Esophagus mucosa (tissue), 1 donor: ENCODE results near the gene CLCC1. TPM values are rescaled to one million over a fixed set of nuclear protein-coding genes. Genes with fewer than 3 reads are reported as not detected.

Experiments used
- total RNA-seq: library from RNA; stranded (reverse); gene quantifications from one replicate; pipeline ENCODE4 v1.2.4, GENCODE V29; 2023
- donor health status: DM: yes; HTN: yes; CAD: no.

Gene CLCC1
- total RNA-seq, 1 donor from 2014 or later: 10.3 TPM

Other genes with a start within 250 kb of the CLCC1 start
- gene STXBP3, start 216.8 kb downstream of the CLCC1 start, total RNA-seq: 25.5 TPM
- 1.00 TPM for gene AKNAD1, start 106.4 kb downstream of the CLCC1 start, total RNA-seq
- gene GPSM2, start 86.5 kb downstream of the CLCC1 start, total RNA-seq: 54.5 TPM
- 20.9 TPM for gene WDR47, start 78.6 kb upstream of the CLCC1 start, total RNA-seq
- 47.7 TPM for gene TAF13, start 112.5 kb upstream of the CLCC1 start, total RNA-seq
- gene TMEM167B, start 127.3 kb upstream of the CLCC1 start, total RNA-seq: 28.9 TPM
- gene ELAPOR1, start 150.6 kb upstream of the CLCC1 start, total RNA-seq: 1.9 TPM